Measurements from ENCODE around the gene LRRC43. TPM values are rescaled to one million over a fixed set of nuclear protein-coding genes. Genes with fewer than 3 reads are reported as not detected.

Gene LRRC43
- total RNA-seq, 4 donors from 2014 or later = 0.84 to 1.6 (median 1.1) TPM; not detected in 1

- no peak for TF ChIP-seq CTCF (IDR thresholded peaks at IDR 0.05)
Measured at GRCh38 chr12:122155705-122156104, 27.2 kb upstream of the LRRC43 start.

DNA sequence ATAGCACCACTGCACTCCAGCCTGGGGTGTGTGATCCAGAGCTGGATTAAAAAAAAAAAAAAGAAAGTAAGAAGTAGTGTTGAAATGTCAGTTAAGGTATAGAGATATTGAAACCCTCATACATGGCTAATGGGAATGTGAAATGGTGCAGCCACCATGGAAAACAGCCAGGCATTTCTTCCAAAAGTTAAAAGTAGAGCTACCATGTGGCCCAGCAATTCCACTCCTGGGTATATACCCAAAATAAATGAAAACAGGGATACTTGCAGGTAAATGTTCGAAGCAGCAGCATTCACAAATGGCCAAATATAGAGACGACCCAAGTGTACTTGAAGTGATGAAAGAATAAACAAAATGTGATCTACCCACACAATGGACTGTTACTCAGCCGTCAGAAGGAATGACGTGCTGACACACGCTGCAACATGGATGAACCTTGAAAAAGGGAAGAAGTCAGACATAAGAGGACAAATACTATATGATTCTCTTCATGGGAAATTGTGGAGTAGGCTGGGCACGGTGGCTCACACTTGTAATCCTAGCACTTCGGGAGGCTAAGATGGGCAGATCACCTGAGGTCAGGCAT lies 24.1 kb upstream of the LRRC43 start:
- TF ChIP-seq CTCF (IDR thresholded peaks at IDR 0.05) = no peak
- ATAC-seq (ENCODE audit: low FRiP score) = no peak
- DNase-seq (ENCODE audit: low spot score) = no peak

More at GRCh38 chr12:122155705-122156104, 27.2 kb upstream of the LRRC43 start:
- no peak for DNase-seq (ENCODE audit: low spot score)
- ATAC-seq (ENCODE audit: low FRiP score) = no peak

GRCh38 chr12:122159882-122160281 lies 23.0 kb upstream of the LRRC43 start:
- ATAC-seq (ENCODE audit: low FRiP score) (no peak), DNase-seq (ENCODE audit: low spot score) (no peak)
- TF ChIP-seq CTCF (IDR thresholded peaks at IDR 0.05) = no peak

DNA sequence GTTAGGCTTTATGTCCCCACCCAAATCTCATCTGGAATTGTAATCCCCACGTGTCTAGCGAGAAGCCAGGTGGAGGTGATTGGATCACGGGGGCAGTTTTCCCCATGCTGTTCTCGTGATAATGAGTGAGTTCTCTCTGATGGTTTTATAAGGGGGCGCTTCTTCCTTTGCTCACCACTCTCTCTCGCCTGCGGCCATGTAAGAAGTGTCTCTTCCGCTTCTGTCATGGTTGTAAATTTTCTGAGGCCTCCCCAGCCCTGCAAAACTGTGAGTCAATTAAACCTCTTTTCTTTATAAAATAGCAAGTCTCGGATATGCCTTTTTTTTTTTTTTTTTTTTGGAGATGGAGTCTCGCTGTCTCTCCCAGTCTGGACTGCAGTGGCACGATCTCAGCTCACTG lies 22.2 kb upstream of the LRRC43 start:
- ATAC-seq (ENCODE audit: low FRiP score) (no peak), DNase-seq (ENCODE audit: low spot score) (no peak)
- TF ChIP-seq CTCF (IDR thresholded peaks at IDR 0.05) = no peak

GRCh38 chr12:122161682-122162081 lies 21.2 kb upstream of the LRRC43 start:
- TF ChIP-seq CTCF (IDR thresholded peaks at IDR 0.05) = no peak
- ATAC-seq (ENCODE audit: low FRiP score) (no peak), DNase-seq (ENCODE audit: low spot score) (no peak)

DNA sequence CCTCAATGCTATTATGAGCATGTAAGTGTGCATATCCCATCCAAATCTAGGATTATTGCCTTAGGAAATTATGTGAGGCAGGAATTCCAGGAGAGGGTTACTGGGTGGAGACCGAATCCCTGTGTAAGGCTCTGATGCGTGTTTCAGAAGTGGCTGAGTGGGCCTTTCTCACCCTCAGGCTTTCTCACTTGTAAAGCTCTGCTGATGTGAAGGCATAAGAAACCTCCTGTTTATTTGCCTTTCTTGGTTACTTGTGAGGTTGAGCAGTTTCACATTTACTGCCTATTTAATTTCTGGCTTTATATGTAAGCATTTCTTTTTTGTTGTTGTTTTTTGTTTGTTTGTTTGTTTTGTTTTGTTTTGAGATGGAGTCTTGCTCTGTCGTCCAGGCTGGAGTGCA lies 19.9 kb upstream of the LRRC43 start:
- ATAC-seq (ENCODE audit: low FRiP score) (no peak), DNase-seq (ENCODE audit: low spot score) (no peak)
- no peak for TF ChIP-seq CTCF (IDR thresholded peaks at IDR 0.05)
